Measurements from ENCODE around the gene HPN. TPM values are rescaled to one million over a fixed set of nuclear protein-coding genes. Genes with fewer than 3 reads are reported as not detected.

HPN gene
- total RNA-seq, 1 donor from 2014 or later = 0.30 TPM

GRCh38 chr19:35104361-35104760 lies 62.8 kb downstream of the HPN start:
- Histone ChIP-seq H3K4me3 (no peak overlapping the region), H3K27me3 (no peaks in the 10 kb centered on the region), H3K9me3 (ENCODE audit: low read depth) (no peaks in the 10 kb centered on the region), H3K36me3 (no peaks in the 10 kb centered on the region), H2AFZ (replicated peaks) (no peak overlapping the region), H3K4me1 (no peaks in the 10 kb centered on the region), H3K79me2 (ENCODE audit: low read depth) (no peaks in the 10 kb centered on the region), H4K20me1 (ENCODE audit: low read depth) (no peaks in the 10 kb centered on the region), H3K4me2 (no peak overlapping the region), H3F3A (ENCODE audit: low read depth) (peaks cover 7% of the 10 kb centered on the region), H3K9ac (no peak overlapping the region), H3K27ac (no peak overlapping the region)
- peaks cover 8% of the 10 kb centered on the region for H3K4me1 Mint-ChIP-seq
- no peaks in the 10 kb centered on the region for H3K36me3 Mint-ChIP-seq
- H3K9me3 Mint-ChIP-seq = peaks cover 3% of the 10 kb centered on the region
- no peak overlapping the region for H3K4me3 Mint-ChIP-seq
- no peak for DNase-seq (ENCODE audit: low spot score)
- no peak overlapping the region for H3K27ac Mint-ChIP-seq
- H3K27me3 Mint-ChIP-seq (ENCODE audit: insufficient read depth, low read depth) = peaks cover 6% of the 10 kb centered on the region
- TF ChIP-seq EZH2 (IDR thresholded peaks at IDR 0.05) = no peak
- TF ChIP-seq EZH2phosphoT487 (IDR thresholded peaks at IDR 0.05) = no peak
- no peak for TF ChIP-seq CTCF (IDR thresholded peaks at IDR 0.05)

- Histone ChIP-seq H3K79me2 (ENCODE audit: low read depth) (no peaks in the 10 kb centered on the region), H3K4me2 (no peak overlapping the region), H3F3A (ENCODE audit: low read depth) (peaks cover 7% of the 10 kb centered on the region), H3K4me3 (no peak overlapping the region), H3K9ac (no peak overlapping the region), H3K27ac (no peak overlapping the region), H3K27me3 (no peaks in the 10 kb centered on the region), H4K20me1 (ENCODE audit: low read depth) (no peaks in the 10 kb centered on the region), H3K9me3 (ENCODE audit: low read depth) (no peaks in the 10 kb centered on the region), H2AFZ (replicated peaks) (no peak overlapping the region), H3K4me1 (peaks cover 4% of the 10 kb centered on the region), H3K36me3 (no peaks in the 10 kb centered on the region)
- no peaks in the 10 kb centered on the region for H3K36me3 Mint-ChIP-seq
- peaks cover 6% of the 10 kb centered on the region for H3K27me3 Mint-ChIP-seq (ENCODE audit: insufficient read depth, low read depth)
- H3K4me3 Mint-ChIP-seq = no peak overlapping the region
- peaks cover 3% of the 10 kb centered on the region for H3K9me3 Mint-ChIP-seq
- no peak overlapping the region for H3K27ac Mint-ChIP-seq
- no peak for TF ChIP-seq EZH2 (IDR thresholded peaks at IDR 0.05)
- no peak for TF ChIP-seq EZH2phosphoT487 (IDR thresholded peaks at IDR 0.05)
- TF ChIP-seq CTCF (IDR thresholded peaks at IDR 0.05) = no peak
- no peak for DNase-seq (ENCODE audit: low spot score)
- peaks cover 8% of the 10 kb centered on the region for H3K4me1 Mint-ChIP-seq
Observed at GRCh38 chr19:35105047-35105410, 63.5 kb downstream of the HPN start.

- Mint-ChIP-seq H3K36me3 (no peaks in the 10 kb centered on the region), H3K4me1 (peaks cover 8% of the 10 kb centered on the region), H3K4me3 (no peak overlapping the region), H3K27ac (no peak overlapping the region), H3K9me3 (peaks cover 3% of the 10 kb centered on the region), H3K27me3 (ENCODE audit: insufficient read depth, low read depth) (peaks cover 4% of the 10 kb centered on the region)
- no peak overlapping the region for H3K9ac ChIP-seq
- H3K36me3 ChIP-seq = no peaks in the 10 kb centered on the region
- no peak overlapping the region for H3K4me3 ChIP-seq
- peaks cover 4% of the 10 kb centered on the region for H3K4me1 ChIP-seq
- H3K27me3 ChIP-seq = no peaks in the 10 kb centered on the region
- no peaks in the 10 kb centered on the region for H4K20me1 ChIP-seq (ENCODE audit: low read depth)
- H3K27ac ChIP-seq = no peak overlapping the region
- TF ChIP-seq CTCF (IDR thresholded peaks at IDR 0.05) (no peak), EZH2 (IDR thresholded peaks at IDR 0.05) (no peak), EZH2phosphoT487 (IDR thresholded peaks at IDR 0.05) (no peak)
- H3K9me3 ChIP-seq (ENCODE audit: low read depth) = no peaks in the 10 kb centered on the region
- no peak overlapping the region for H3K4me2 ChIP-seq
- peaks cover 7% of the 10 kb centered on the region for H3F3A ChIP-seq (ENCODE audit: low read depth)
- H3K79me2 ChIP-seq (ENCODE audit: low read depth) = no peaks in the 10 kb centered on the region
- no peak overlapping the region for H2AFZ ChIP-seq (replicated peaks)
- no peak for DNase-seq (ENCODE audit: low spot score)
Observed at GRCh38 chr19:35105411-35106290, 64.1 kb downstream of the HPN start.

Data from neural progenitor cell (in vitro differentiated cells).